PC-3 (cell line): ENCODE data around the gene EPHB2.

Experiments used
- EZH2 ChIP-seq: fragments of 300-600 bp; sonication (generic); IDR thresholded peaks from one replicate; pipeline ENCODE4 v1.6.1; 2017; ENCODE audit warnings: antibody characterized with exemption, mild to moderate bottlenecking, low read length; ENCODE audit not compliant: unreplicated experiment
- EZH2phosphoT487 ChIP-seq: fragments of 300-600 bp; sonication (generic); IDR thresholded peaks from 2 replicates; pipeline ENCODE4 v1.6.1; 2018; ENCODE audit warnings: mild to moderate bottlenecking, antibody characterized with exemption, low read length, borderline replicate concordance
- TF ChIP-seq, protein P1 (sequence below): fragments of 300-600 bp; sonication (generic); conservative IDR thresholded peaks from 2 replicates; pipeline ENCODE4 v1.5.1; 2017; ENCODE audit warnings: antibody characterized with exemption, low read depth, mild to moderate bottlenecking, low read length

DNA sequence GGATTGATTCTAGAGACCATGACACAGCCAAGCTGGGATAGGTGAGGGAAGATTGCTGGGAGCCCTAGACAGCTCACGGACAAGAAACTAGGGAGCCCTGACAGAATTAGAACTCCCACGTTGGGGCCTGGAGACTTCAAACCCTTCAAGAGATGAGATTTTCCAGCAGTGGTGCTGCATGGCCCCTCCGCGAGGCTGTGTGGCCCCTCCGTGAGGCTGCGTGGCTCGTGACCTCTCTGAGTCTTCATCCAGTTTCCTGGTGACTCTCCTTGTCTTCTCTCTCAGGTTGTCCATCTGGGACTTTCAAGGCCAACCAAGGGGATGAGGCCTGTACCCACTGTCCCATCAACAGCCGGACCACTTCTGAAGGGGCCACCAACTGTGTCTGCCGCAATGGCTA, 152.1 kb downstream of the EPHB2 start:
- TF ChIP-seq, protein P1, sequence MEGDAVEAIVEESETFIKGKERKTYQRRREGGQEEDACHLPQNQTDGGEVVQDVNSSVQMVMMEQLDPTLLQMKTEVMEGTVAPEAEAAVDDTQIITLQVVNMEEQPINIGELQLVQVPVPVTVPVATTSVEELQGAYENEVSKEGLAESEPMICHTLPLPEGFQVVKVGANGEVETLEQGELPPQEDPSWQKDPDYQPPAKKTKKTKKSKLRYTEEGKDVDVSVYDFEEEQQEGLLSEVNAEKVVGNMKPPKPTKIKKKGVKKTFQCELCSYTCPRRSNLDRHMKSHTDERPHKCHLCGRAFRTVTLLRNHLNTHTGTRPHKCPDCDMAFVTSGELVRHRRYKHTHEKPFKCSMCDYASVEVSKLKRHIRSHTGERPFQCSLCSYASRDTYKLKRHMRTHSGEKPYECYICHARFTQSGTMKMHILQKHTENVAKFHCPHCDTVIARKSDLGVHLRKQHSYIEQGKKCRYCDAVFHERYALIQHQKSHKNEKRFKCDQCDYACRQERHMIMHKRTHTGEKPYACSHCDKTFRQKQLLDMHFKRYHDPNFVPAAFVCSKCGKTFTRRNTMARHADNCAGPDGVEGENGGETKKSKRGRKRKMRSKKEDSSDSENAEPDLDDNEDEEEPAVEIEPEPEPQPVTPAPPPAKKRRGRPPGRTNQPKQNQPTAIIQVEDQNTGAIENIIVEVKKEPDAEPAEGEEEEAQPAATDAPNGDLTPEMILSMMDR = no peak
- no peak for TF ChIP-seq EZH2
- TF ChIP-seq EZH2phosphoT487 = no peak
